GM18511 (cell line): ENCODE results near the gene ALDH4A1.
"Not testable (repeated sequence)": the region's sequence is repeated elsewhere in the genome, so short reads cannot be mapped to it uniquely, and the experiment has no call there.

Experiments
- ATAC-seq: cut with Tn5 transposase; IDR thresholded peaks from one replicate; pipeline ENCODE4 v1.9.1; 2021; ENCODE audit warnings: mild to moderate bottlenecking, moderate library complexity; ENCODE audit not compliant: unreplicated experiment

ALDH4A1 gene

GRCh38 chr1:18879215-18879790 lies 23.1 kb downstream of the ALDH4A1 start:
- no peak for ATAC-seq

DNA sequence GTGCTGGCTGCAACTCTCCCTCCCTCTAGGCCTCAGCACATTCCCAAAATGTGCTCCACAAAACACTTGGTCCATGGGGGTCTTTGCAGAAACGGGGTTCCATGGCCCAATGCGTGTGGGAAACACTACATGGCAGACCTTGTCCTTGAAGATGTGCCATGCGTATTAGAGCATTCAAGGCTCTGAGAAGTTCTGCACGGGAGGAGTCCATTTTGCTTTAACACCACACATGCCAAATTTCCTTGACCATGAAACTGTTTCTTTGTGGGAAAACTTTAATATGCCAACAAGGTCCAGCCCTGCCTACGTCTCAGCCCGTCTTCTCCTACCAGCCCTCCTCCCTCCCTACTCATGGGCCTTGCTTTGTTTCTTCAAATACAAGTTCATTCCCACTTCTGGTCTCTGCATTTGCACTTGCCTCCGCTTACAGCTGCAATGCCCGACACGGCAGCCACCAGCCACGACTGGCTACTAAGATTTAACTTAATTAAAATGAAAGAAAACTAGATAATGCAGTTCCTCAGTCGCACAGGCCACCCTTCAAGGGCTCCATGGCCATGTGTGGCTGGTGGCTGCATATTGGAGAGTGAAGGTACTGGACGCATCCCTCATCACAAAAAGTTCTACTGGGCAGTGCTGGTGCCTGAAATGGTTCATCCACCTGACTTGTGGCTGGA lies 23.7 kb downstream of the ALDH4A1 start:
- no peak for ATAC-seq

GRCh38 chr1:18877282-18877681 lies 25.1 kb downstream of the ALDH4A1 start:
- no peak for ATAC-seq

DNA sequence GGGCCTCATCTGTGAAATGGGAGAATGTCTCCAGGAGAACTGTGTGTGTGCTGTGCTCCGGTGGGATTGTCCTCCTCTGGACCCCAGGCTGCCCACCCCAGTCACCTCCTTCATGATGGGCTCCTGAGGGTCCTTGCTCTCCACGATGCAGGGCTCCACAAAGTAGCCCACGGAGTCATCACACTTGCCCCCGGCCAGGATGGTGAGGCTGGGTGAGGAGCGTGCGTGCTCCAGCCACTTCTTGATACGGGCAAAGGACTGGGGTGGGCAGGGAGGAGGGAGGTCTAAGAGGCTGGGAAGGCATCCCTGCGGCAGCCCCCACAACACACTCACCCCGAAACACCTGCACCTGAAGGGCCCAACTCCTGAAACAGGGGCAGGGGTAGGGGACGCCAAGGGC lies 26.1 kb downstream of the ALDH4A1 start:
- no peak for ATAC-seq

- no peak for ATAC-seq
Observed at GRCh38 chr1:18875796-18876128, 26.6 kb downstream of the ALDH4A1 start.

GRCh38 chr1:18875107-18875795 lies 27.1 kb downstream of the ALDH4A1 start:
- no peak for ATAC-seq

DNA sequence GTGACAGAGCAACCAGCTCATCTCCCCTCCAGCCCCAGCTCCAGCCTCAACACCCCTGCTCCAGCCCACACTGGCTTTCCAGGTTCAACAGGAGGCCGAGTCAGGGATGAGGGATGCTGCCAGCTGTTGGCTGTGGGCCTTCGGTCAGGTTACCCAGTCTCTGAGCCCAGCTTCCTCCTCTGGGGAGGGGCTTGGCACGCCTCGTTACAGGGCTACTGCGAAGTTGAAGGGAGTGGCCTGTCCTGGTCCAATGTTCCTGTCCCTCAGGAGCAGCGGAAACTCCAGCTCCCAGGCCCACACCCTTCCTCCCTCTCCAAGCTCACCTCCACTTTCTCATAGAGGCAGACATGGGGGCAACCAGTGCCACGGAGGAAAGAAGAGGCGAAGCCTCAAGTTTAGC lies 27.8 kb downstream of the ALDH4A1 start:
- no peak for ATAC-seq

- ATAC-seq = no peak
Observed at GRCh38 chr1:18874036-18874435, 28.3 kb downstream of the ALDH4A1 start.

GRCh38 chr1:18872071-18872611 lies 30.2 kb downstream of the ALDH4A1 start:
- ATAC-seq = no peak

DNA sequence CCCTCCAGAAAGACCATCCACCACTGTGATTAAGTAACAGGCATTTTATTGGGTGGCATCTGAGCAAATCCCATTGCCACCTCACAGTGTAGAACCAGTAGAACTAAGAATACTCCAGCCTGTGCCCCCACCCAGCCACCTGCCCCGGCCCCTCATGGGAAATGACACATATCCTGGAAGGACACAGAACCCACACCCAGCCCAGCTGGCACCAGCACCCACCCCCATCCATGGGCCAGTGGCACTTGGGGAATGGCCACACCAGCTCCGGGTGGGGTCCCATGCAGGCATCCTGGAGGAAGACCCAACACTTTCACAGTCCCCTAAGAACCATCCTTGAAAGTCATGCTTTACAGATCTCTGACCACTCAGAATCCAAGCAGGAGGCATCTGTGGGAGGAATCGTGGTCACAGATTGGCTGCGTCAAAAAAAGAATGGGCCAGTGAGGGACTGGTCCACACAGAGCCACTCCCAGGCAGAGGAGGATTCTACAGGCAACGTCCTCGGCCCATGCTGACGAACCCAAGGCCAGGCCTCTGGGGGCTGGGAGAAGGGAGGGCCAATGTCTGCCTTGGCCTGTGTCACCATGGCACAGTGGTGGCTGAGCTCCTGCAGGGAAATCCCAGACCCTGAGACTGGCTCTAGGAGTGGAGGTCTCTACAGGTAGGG lies 30.8 kb downstream of the ALDH4A1 start:
- ATAC-seq = no peak

DNA sequence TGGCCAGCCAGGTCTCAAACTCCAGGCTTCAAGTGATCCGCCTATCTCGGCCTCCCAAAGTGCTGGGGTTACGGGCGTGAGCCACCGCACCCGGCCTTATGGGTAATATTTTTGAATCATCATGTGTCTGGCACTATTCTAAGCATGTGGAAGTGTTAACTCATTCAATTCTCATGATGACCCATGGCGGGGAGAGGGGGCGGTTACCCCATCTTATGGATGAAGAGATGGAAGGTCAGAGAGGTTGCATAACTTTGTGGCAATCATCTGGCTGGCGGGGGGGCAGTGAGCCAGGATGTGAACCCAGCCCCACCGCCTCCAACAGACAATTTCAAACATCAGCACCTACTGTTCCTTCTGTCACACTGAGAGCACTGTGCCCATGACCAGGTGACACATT lies 31.4 kb downstream of the ALDH4A1 start:
- no peak for ATAC-seq

DNA sequence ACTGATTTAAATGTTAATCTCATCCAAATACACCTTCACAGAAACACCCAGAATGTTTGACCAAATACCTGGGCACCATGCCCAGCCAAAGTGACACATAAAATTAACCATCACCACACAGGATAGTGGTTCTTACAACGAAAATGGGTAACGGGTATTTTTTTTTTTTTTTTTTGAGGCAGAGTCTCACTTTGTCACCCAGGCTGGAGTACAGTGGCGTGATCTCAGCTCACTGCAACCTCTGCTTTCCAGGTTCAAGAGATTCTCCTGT lies 31.8 kb downstream of the ALDH4A1 start:
- not testable (repeated sequence) for ATAC-seq

DNA sequence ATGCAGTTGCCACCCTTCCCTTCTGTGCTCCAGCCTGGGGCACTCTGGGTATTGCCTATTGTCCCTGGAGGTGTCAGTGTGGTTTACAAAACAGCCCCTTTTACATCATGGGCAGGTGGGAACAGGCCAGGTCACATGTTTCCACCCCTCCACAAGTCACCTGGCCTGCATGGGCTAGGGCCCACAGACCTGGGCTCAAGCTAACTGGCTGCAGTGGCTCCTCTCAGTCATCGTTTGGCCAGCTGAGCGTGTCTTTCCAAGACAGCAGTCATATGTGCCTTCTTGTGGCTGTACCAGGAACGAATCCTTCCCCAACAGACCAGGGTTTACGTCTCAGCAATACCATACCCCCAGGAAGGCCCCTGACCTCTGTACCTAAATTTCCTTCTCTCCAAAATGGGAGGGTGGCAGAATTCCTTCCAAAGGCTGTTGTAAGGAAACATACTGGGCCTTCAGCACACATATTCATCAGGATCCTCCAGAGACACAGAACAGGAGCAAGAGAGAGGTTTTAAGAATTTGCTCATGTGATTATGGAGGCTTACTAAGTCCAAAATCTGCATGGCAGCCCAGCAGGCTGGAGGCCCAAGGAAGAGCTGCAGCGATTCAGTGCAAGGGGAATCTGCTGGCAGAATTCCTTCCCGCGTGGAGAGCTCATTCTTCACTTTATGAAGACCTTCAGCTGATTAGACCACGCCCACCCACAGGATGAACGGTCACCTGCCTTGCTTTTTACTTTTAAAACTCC lies 32.3 kb downstream of the ALDH4A1 start:
- ATAC-seq = no peak

GRCh38 chr1:18868801-18869424 lies 33.4 kb downstream of the ALDH4A1 start:
- no peak for ATAC-seq

GRCh38 chr1:18868354-18868753 lies 34.0 kb downstream of the ALDH4A1 start:
- no peak for ATAC-seq

DNA sequence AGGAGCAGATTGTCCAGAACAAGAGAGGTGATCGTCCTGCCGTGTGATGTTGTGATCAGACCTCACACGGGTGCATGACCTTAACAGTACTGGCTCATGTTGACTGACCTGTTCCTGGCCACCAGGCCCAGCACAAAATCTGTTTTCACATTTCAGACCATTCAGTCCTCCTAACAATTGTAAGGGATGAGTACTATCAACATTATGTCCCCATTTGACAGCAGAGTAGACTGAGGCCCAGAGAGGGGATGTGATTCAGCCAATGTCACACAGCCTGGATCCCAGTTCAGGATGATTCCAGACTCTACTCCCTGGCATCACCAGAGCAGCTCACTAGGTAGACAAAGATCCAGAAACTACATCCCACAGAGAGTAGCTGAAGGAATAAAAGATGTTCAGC lies 35.5 kb downstream of the ALDH4A1 start:
- ATAC-seq = no peak

DNA sequence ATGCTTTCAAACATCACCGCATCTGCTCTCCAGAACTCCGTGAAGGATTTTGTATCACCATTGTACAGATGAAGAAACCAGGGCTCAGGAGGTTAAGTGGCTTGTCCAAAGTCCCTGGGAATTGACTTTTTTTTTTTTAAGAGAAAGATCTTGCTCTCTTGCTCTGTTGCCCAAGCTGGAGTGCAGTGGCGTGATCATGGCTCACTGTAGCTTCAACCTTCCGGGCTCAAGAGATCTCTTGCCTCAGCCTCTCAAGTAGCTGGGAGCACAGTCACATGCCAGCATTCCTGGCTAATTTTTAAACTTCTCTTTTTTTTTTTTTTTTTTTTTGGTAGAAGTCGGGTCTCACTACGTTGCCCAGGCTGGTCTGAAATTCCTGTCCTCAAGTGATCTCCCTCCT lies 36.0 kb downstream of the ALDH4A1 start:
- no peak for ATAC-seq

GRCh38 chr1:18865176-18865575 lies 37.2 kb downstream of the ALDH4A1 start:
- ATAC-seq = no peak

- no peak for ATAC-seq
Observed at GRCh38 chr1:18861590-18861989, 40.8 kb downstream of the ALDH4A1 start.

GRCh38 chr1:18861082-18861481 lies 41.3 kb downstream of the ALDH4A1 start:
- ATAC-seq = no peak

GRCh38 chr1:18859560-18859959 lies 42.8 kb downstream of the ALDH4A1 start, which contains the start of gene TAS1R2:
TSS of gene TAS1R2 (minus strand) at chr1:18859660. CDS start at chr1:18859660, 0 bp downstream.
- ATAC-seq = no peak
